Esophagus squamous epithelium (tissue), 5 donors: ENCODE measurements around the gene HAS3. TPM values are rescaled to one million over a fixed set of nuclear protein-coding genes. Genes with fewer than 3 reads are reported as not detected.
A peak's percentile ranks its signal among the peaks of the same experiment; 100 is the strongest.
"Not testable (repeated sequence)": the region's sequence is repeated elsewhere in the genome, so short reads cannot be mapped to it uniquely, and the experiment has no call there.

ENCODE experiments used
- DNase-seq: peaks from one replicate; lab custom pipeline; 2025; lab: John Stamatoyannopoulos, UW
- H3K27ac ChIP-seq, 4 donors: fragments of 200-600 bp; sonication (generic); one replicate each; pipeline ENCODE4 v1.5.1; 2016 to 2019; ENCODE audit warnings: mild to moderate bottlenecking in 1 of 4
- H3K27me3 ChIP-seq, 4 donors: fragments of 200-600 bp; sonication (generic); 1 replicate in 3 of 4; 2 replicates in 1 of 4; pipeline versions ENCODE4 v1.5.1 to v1.6.0; 2017 to 2021; ENCODE audit warnings: antibody characterized with exemption in 1 of 4
- H3K36me3 ChIP-seq, 3 donors: fragments of 200-600 bp; sonication (generic); one replicate each; pipeline ENCODE4 v1.5.1; 2016 to 2019
- H3K4me1 ChIP-seq, 3 donors: fragments of 200-600 bp; sonication (generic); one replicate each; pipeline ENCODE4 v1.5.1; 2017 to 2019
- H3K4me3 ChIP-seq, 4 donors: fragments of 200-600 bp; sonication (generic); 1 replicate in 3 of 4; 2 replicates in 1 of 4; pipeline ENCODE4 v1.5.1; 2016 to 2019; ENCODE audit warnings: mild to moderate bottlenecking in 2 of 4, moderate library complexity in 1 of 4
- H3K9me3 ChIP-seq, 3 donors: fragments of 200-600 bp; sonication (generic); one replicate each; pipeline ENCODE4 v1.5.1; 2016 to 2019
- POLR2A ChIP-seq, 4 donors: fragments of 450-650 bp; IDR thresholded peaks; one replicate each; pipeline ENCODE4 v1.6.1; 2017; ENCODE audit warnings: antibody characterized with exemption in 4 of 4, mild to moderate bottlenecking in 4 of 4, moderate library complexity in 3 of 4
- WGBS, 2 donors: methylation state at CpG; one replicate each; pipeline ENCODE4 v1.1.5; 2018; 5-methylcytosine and 5-hydroxymethylcytosine counted together
- intact Hi-C: fragments of 100-400 bp; cut with DNase I; formaldehyde crosslinking; loops from one replicate; pipeline ENCODE4 v1.15.0; 2022
- total RNA-seq, 4 donors: library from RNA; depleted of rRNA; stranded (reverse); fragments of >200 nt; gene quantifications; one replicate each; pipeline ENCODE4 v1.1.0, GENCODE V29; 2016
- TF ChIP-seq, protein P1 (sequence below), 6 experiments: fragments of 450-650 bp in 4 of 6; fragments of 200-600 bp in 2 of 6; sonication (generic) in 2 of 6; IDR thresholded peaks; one replicate each; pipeline ENCODE4 v1.5.1; 2016 to 2019; ENCODE audit warnings: antibody characterized with exemption in 6 of 6, mild to moderate bottlenecking in 4 of 6, moderate library complexity in 4 of 6
- donor health status: DM: yes; HTN: yes; CAD: no.

HAS3 gene, protein sequence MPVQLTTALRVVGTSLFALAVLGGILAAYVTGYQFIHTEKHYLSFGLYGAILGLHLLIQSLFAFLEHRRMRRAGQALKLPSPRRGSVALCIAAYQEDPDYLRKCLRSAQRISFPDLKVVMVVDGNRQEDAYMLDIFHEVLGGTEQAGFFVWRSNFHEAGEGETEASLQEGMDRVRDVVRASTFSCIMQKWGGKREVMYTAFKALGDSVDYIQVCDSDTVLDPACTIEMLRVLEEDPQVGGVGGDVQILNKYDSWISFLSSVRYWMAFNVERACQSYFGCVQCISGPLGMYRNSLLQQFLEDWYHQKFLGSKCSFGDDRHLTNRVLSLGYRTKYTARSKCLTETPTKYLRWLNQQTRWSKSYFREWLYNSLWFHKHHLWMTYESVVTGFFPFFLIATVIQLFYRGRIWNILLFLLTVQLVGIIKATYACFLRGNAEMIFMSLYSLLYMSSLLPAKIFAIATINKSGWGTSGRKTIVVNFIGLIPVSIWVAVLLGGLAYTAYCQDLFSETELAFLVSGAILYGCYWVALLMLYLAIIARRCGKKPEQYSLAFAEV
- 100 to 1,000 TPM in 1 of 4 donors, 10 to 100 TPM in 3; 15.8 to 103 (median 51.4) TPM for total RNA-seq

GRCh38 chr16:69105501-69106361 lies at the start of gene HAS3:
HAS3 (plus strand) TSS chr16:69105653; CDS start chr16:69109396, 3,743 bp downstream.
- Histone ChIP-seq H3K27me3 (peaks cover 0 to 22% (median 0%) of the 10 kb centered on the region in 4 donors), H3K9me3 (no peaks in the 10 kb centered on the region), H3K4me1 (peaks cover 27 to 75% (median 48%) of the 10 kb centered on the region in 3 donors), H3K4me3 (peak within 1 kb of the TSS; percentile 60 to 80 (median 74)), H3K27ac (peak within 1 kb of the TSS; percentile 70 to 91 (median 76)), H3K36me3 (peaks cover 0 to 22% (median 14%) of the 10 kb centered on the region in 3 donors)
- WGBS, 2 donors = 2 to 4% methylated on average over 9 of the region's 80 CpGs
- intact Hi-C loops = loop anchor here (10.0 kb wide), 1 partner anchor 111 kb away; no protein-coding TSS in a partner anchor
- peak in 2 of 4 donors; percentile 46 to 55 for TF ChIP-seq POLR2A (IDR thresholded peaks at IDR 0.05)
- TF ChIP-seq, protein P1, sequence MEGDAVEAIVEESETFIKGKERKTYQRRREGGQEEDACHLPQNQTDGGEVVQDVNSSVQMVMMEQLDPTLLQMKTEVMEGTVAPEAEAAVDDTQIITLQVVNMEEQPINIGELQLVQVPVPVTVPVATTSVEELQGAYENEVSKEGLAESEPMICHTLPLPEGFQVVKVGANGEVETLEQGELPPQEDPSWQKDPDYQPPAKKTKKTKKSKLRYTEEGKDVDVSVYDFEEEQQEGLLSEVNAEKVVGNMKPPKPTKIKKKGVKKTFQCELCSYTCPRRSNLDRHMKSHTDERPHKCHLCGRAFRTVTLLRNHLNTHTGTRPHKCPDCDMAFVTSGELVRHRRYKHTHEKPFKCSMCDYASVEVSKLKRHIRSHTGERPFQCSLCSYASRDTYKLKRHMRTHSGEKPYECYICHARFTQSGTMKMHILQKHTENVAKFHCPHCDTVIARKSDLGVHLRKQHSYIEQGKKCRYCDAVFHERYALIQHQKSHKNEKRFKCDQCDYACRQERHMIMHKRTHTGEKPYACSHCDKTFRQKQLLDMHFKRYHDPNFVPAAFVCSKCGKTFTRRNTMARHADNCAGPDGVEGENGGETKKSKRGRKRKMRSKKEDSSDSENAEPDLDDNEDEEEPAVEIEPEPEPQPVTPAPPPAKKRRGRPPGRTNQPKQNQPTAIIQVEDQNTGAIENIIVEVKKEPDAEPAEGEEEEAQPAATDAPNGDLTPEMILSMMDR (IDR thresholded peaks at IDR 0.05) = peak in 5 of 6 experiments; percentile 14 to 60 (median 45)
- no peak for DNase-seq

DNA sequence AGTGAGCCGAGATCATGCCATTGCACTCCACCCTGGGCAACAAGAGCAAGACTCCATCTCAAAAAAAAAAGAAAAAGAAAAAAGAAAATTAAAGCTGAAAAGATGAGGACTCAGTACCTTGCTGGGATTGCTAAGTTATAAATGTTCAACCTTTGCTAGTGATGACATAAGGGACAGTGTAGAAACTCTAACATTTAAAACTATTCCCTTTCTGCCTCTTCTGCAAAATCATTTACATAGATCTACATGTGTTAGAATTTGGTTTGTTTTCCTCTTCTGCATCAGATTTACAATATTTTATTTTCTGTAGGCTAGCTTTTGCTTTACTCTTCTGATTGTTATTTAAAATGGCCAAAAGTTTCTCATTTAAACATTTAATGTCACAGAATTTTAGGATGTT lies 49.5 kb upstream of the HAS3 start:
- no peaks in the 10 kb centered on the region for H3K27me3 ChIP-seq
- H3K27ac ChIP-seq = peak overlapping the region in 2 of 4 donors; percentile 76 to 87
- H3K4me3 ChIP-seq = no peak overlapping the region
- intact Hi-C loops = no loop called here
- H3K9me3 ChIP-seq = no peaks in the 10 kb centered on the region
- peaks cover 8 to 44% (median 9%) of the 10 kb centered on the region in 3 donors for H3K4me1 ChIP-seq
- no peak for DNase-seq
- 87 to 90% methylated on average over 1 of the region's 1 CpG for WGBS, 2 donors
- no peaks in the 10 kb centered on the region for H3K36me3 ChIP-seq
- TF ChIP-seq POLR2A (IDR thresholded peaks at IDR 0.05) = no peak
- TF ChIP-seq, protein P1 (IDR thresholded peaks at IDR 0.05) = no peak

GRCh38 chr16:69056421-69056820 lies 49.0 kb upstream of the HAS3 start:
- no peak for DNase-seq
- intact Hi-C loops = no loop called here
- Histone ChIP-seq H3K4me3 (no peak overlapping the region), H3K27me3 (no peaks in the 10 kb centered on the region), H3K9me3 (no peaks in the 10 kb centered on the region), H3K27ac (peak overlapping the region in 3 of 4 donors; percentile 76 to 89 (median 87)), H3K4me1 (peaks cover 8 to 44% (median 9%) of the 10 kb centered on the region in 3 donors), H3K36me3 (no peaks in the 10 kb centered on the region)
- no peak for TF ChIP-seq POLR2A (IDR thresholded peaks at IDR 0.05)
- TF ChIP-seq, protein P1 (IDR thresholded peaks at IDR 0.05) = no peak
- 50 to 55% methylated on average over 3 of the region's 3 CpGs for WGBS, 2 donors

- Histone ChIP-seq H3K27ac (peak overlapping the region; percentile 73 to 89 (median 82)), H3K36me3 (no peaks in the 10 kb centered on the region), H3K4me3 (no peak overlapping the region), H3K27me3 (no peaks in the 10 kb centered on the region), H3K9me3 (no peaks in the 10 kb centered on the region), H3K4me1 (peaks cover 8 to 44% (median 9%) of the 10 kb centered on the region in 3 donors)
- TF ChIP-seq, protein P1 (IDR thresholded peaks at IDR 0.05) = no peak
- no peak for TF ChIP-seq POLR2A (IDR thresholded peaks at IDR 0.05)
- DNase-seq = no peak
- 27 to 47% methylated on average over 11 of the region's 11 CpGs for WGBS, 2 donors
- intact Hi-C loops = no loop called here
Measured at GRCh38 chr16:69057400-69058378, 47.8 kb upstream of the HAS3 start.

DNA sequence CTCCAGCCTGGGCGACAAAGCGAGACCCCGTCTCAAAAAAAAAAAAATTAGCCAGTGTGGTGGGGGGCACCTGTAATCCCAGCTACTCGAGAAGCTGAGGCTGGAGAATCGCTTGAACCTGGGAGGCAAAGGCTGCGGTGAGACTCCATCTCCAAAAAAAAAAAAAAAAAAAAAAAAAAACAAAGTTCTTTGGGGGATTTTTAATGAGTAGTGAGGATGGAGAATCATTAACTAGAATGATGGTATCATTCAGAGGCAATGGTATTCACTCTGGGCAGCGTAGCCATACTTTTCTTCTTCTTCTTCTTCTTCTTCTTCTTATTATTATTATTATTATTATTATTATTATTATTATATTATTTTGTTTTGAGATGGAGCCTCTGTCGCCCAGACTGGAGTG lies 42.0 kb upstream of the HAS3 start:
- H3K4me3 ChIP-seq, H3K27me3 ChIP-seq, H3K27ac ChIP-seq, DNase-seq, intact Hi-C loops, H3K36me3 ChIP-seq, H3K9me3 ChIP-seq: not testable (repeated sequence)
- WGBS, 2 donors = 93 to 100% methylated on average over 8 of the region's 8 CpGs
- H3K4me1 ChIP-seq = peaks cover 0 to 23% (median 1%) of the 10 kb centered on the region in 3 donors
